ENCODE measurements around the gene ELF4.

GRCh38 chrX:130130990-130131389, 20.7 kb upstream of the ELF4 start:
- TF ChIP-seq CTCF (IDR thresholded peaks at IDR 0.05) (no peak), POLR2A (IDR thresholded peaks at IDR 0.05) (no peak), POLR2AphosphoS5 (IDR thresholded peaks at IDR 0.05) (no peak)

All from gastroesophageal sphincter (tissue), 3 donors.